ENCODE measurements around the gene BCL2. TPM values are rescaled to one million over a fixed set of nuclear protein-coding genes. Genes with fewer than 3 reads are reported as not detected.
A peak's percentile ranks its signal among the peaks of the same experiment; 100 is the strongest.

Gene BCL2
- total RNA-seq, 4 donors from 2014 or later = 16.1 to 61.1 (median 36.9) TPM

GRCh38 chr18:63177259-63177658, 142.3 kb downstream of the BCL2 start:
- no peaks in the 10 kb centered on the region for H3K9me3 ChIP-seq
- no peak overlapping the region for H3K4me3 ChIP-seq
- TF ChIP-seq POLR2A (IDR thresholded peaks at IDR 0.05) (no peak), CTCF (IDR thresholded peaks at IDR 0.05) (no peak)
- peak overlapping the region; percentile 88 to 91 for H3K27ac ChIP-seq
- no peaks in the 10 kb centered on the region for H3K27me3 ChIP-seq
- DNase-seq = no peak
- peaks cover 0 to 15% of the 10 kb centered on the region in 2 donors for H3K4me1 ChIP-seq
- intact Hi-C loops (cut with DNase I; ENCODE audit: low total_unique reads) = no loop called here
- H3K36me3 ChIP-seq = no peaks in the 10 kb centered on the region

- H3K27ac ChIP-seq = peak overlapping the region; percentile 88 to 91
- no peak for DNase-seq
- H3K4me3 ChIP-seq = no peak overlapping the region
- no peaks in the 10 kb centered on the region for H3K36me3 ChIP-seq
- peaks cover 0 to 13% of the 10 kb centered on the region in 2 donors for H3K4me1 ChIP-seq
- intact Hi-C loops (cut with DNase I; ENCODE audit: low total_unique reads) = no loop called here
- H3K9me3 ChIP-seq = no peaks in the 10 kb centered on the region
- TF ChIP-seq POLR2A (IDR thresholded peaks at IDR 0.05) (no peak), CTCF (IDR thresholded peaks at IDR 0.05) (no peak)
- no peaks in the 10 kb centered on the region for H3K27me3 ChIP-seq
Observed at GRCh38 chr18:63175264-63175663, 144.3 kb downstream of the BCL2 start.

GRCh38 chr18:63173983-63174382, 145.6 kb downstream of the BCL2 start:
- Histone ChIP-seq H3K27me3 (no peaks in the 10 kb centered on the region), H3K9me3 (no peaks in the 10 kb centered on the region), H3K27ac (peak overlapping the region; percentile 38 to 80), H3K36me3 (no peaks in the 10 kb centered on the region), H3K4me3 (no peak overlapping the region), H3K4me1 (peaks cover 0 to 11% of the 10 kb centered on the region in 2 donors)
- TF ChIP-seq POLR2A (IDR thresholded peaks at IDR 0.05) (no peak), CTCF (IDR thresholded peaks at IDR 0.05) (no peak)
- no peak for DNase-seq
- intact Hi-C loops (cut with DNase I; ENCODE audit: low total_unique reads) = no loop called here

- no peak overlapping the region for H3K4me3 ChIP-seq
- no peaks in the 10 kb centered on the region for H3K27me3 ChIP-seq
- no peak for DNase-seq
- H3K36me3 ChIP-seq = no peaks in the 10 kb centered on the region
- TF ChIP-seq POLR2A (IDR thresholded peaks at IDR 0.05) (no peak), CTCF (IDR thresholded peaks at IDR 0.05) (no peak)
- H3K27ac ChIP-seq = no peak overlapping the region
- H3K4me1 ChIP-seq = peaks cover 0 to 3% of the 10 kb centered on the region in 2 donors
- intact Hi-C loops (cut with DNase I; ENCODE audit: low total_unique reads) = no loop called here
- no peaks in the 10 kb centered on the region for H3K9me3 ChIP-seq
Observed at GRCh38 chr18:63169853-63170252, 149.7 kb downstream of the BCL2 start.

- H3K27ac ChIP-seq = no peak overlapping the region
- no peak for DNase-seq
- no peaks in the 10 kb centered on the region for H3K9me3 ChIP-seq
- no peaks in the 10 kb centered on the region for H3K27me3 ChIP-seq
- H3K36me3 ChIP-seq = no peaks in the 10 kb centered on the region
- intact Hi-C loops (cut with DNase I; ENCODE audit: low total_unique reads) = no loop called here
- H3K4me1 ChIP-seq = peaks cover 0 to 3% of the 10 kb centered on the region in 2 donors
- TF ChIP-seq POLR2A (IDR thresholded peaks at IDR 0.05) (no peak), CTCF (IDR thresholded peaks at IDR 0.05) (no peak)
- H3K4me3 ChIP-seq = no peak overlapping the region
Observed at GRCh38 chr18:63168287-63168686, 151.3 kb downstream of the BCL2 start.
